ENCODE results near the gene ARHGEF16.

Gene ARHGEF16

DNA sequence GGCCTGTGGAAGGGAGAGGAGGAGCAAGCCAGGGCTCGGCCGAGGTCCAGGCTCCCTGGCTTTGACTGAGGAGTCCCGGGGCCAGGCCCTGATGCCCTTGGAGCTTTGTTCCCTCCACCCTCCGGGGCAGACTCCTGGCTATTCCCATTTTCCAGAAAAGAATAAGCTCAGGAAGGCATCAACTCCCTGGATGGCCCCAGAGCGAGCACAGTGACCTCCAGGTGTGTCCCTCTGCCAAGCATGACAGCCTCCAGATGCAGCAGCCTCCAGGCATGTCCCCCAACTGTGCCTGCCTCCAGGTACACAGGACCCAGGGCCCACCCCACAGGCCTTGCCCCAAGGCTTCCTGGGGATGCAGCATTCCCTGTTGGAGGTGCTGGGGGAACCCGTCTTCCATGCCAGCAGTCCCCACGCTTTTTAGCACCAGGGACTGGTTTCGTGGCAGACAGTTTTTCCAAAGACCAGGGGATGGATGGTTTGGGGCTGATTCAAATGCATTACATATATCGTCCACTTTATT is 15.7 kb upstream of the ARHGEF16 start:
- DNase-seq (ENCODE audit: low read depth in 2 of 2), result no peak

DNA sequence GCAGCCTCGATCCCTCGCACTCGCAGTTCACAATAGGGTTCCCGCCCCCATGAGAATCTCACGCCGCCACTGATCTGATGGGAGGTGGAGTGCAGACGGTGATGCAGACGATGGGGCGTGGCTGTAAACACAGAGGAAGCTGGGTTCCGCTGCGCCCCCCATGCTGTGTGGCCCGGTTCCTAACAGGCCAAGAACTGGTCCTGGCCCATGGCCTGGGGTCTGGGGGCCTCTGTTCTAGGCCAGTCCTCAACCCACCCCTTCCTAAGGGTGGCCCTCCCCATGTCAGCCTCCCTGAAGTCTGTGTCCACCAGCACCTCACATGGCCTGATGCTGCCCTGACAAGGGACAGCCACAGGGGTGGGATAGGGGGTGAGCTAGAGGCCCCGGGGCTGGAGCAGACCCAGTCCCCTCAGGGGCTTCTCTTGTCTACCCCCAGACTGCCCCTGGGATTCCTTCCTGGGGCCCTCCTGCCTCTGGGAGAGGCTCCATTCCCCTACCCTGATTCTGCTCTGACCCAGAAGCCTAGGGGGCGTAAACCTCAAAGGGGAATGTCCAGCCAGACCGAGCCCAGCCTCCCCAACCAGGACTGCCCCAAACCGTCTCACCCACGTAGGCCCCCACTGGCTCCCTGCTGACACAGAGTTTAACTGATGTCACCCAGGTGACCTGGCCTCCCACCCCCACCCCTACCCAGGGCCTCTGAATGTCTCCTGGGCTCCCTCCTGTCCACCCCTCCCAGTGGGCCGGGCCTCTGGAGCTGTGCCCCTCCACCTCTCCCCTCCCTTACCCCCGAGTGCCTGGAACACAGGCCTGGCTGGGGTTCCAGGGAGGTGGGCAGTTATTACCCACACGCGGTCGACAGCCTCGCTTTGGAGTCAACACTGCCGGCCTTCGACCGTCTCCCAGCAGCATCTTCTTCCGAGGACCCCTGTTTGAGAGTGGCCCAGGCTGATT is 14.8 kb upstream of the ARHGEF16 start:
- DNase-seq (ENCODE audit: low read depth in 2 of 2), result no peak

DNA sequence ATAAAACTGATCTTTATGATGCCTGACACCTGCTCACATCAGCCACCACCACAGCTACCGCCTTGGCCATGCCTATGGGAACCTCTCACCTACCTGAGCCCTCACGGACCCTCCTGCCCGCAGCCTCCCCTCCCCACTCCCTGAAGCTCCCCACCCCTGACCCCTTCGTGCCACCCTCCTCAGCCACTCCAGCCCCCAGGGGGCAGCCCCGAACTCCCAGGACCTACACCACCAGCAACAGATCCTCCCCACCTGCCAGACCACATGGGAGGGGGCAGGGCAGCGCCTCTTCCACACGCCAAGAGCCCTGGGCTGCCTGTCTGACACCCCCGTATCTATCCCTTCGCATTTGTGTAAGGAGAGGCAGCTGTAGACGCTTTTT is 14.2 kb upstream of the ARHGEF16 start:
- DNase-seq (ENCODE audit: low read depth in 2 of 2), result no peak

DNA sequence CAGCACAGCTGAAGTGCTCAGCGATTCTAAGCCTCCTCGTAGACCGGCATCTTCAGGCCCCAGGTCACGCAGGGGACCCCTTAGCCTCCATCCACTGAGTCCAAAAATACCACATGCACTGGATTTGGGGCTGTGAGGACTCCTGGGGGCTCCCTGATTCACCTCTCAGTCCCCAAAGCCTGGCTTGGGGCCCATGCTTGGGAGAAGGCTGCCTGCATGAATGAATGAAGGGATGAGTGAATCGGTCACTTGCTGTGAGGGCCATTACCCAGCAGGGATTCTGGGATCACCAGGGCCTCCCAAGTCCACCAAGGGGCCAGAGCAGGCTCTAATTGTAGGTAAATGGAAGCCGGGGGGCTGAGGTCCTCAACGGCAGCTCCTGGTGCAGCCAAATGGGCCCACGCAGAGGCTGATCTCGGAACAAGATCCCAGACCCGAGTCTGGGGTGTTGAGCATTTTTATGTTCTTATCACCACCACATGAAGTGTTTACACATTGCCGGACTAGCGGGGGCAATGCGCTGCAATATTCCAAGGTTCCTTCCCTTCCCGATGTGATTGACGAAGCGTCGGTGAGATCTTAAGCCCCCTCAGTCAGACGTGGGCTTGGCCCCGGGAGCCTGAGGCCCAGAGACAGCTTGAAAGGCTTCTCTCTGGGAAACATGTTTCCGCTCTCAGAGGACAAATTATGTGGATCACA is 13.6 kb upstream of the ARHGEF16 start:
- DNase-seq (ENCODE audit: low read depth in 2 of 2), result no peak

DNA sequence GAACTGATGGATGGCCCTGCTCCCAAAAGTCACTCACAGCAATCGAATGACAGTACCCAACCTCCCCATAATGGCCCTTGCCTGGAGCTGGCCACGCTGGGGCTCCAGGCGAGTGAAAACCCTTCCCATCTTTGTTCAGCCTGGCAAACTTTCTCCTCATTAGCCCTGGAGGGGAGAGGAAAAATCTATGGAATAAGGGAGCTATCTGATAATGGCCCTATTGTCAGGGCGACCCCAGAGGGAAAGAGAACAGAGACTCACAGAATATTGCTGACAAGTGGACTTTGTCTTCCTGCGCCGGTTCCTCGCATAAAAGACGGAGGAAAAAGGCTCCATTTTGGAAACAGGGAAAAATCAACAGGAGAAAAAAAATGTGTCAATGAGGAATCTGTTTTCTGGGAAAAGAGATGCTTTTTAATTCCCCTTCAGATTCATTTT is 13.0 kb upstream of the ARHGEF16 start:
- DNase-seq (ENCODE audit: low read depth in 2 of 2), result no peak

DNA sequence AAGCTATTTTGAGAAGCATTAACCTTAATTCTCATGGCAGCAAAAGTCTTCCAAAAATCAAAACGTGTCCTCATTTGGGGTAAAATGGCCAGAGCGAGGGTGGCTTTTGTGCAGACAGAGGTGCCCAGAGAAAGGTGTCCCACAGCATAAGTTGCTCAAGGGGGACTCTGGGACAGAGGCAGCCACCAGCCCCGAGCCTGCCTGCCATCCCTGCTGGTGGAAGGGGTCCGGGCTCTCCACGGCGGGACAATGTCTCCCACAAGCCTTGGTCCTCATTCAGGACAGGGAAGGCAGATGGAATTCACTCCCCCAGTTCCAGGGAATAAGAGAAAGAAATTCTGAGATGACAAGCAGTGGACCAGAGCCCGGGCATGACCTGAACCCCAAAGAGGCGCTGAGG is 12.6 kb upstream of the ARHGEF16 start:
- DNase-seq (ENCODE audit: low read depth in 2 of 2), result no peak

DNA sequence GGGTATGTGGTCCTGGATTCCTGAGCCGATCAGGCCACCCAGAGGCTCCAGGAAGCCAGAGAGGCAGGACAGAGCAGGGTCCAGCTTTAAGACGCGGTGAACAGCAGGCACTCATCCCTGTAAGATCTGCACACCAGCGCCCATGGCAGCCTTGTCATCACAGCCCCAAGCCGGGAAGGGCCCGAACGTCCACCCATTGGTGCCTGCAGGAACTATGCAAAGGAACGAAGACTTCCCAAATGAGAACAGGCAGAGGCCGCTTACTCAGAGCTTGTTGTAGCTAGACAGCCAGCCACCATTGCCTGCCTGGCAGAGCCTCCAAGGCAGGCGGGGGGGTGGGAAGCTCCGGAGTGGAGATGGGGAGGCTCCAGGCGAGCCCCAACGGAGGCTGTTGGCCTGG is 12.1 kb upstream of the ARHGEF16 start:
- DNase-seq (ENCODE audit: low read depth in 2 of 2), result no peak

DNA sequence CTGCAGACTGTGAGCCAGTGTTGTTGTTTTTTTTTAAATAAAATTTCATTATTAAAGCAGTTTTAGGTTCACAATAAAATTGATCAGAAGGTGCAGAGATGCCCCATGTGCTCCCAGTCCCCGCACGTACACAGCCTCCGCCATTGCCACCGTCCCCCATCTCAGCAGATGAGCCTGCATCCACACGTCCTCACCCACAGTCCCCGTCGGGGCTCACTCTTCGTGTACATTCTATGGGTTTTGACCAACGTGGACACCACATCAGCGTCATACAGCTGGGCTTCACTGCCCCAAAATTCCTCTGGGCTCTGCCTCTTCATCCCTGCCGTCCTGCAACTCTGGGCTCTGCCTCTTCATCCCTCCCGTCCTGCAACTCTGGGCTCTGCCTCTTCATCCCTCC is 11.6 kb upstream of the ARHGEF16 start:
- no peak for DNase-seq (ENCODE audit: low read depth in 2 of 2)

DNA sequence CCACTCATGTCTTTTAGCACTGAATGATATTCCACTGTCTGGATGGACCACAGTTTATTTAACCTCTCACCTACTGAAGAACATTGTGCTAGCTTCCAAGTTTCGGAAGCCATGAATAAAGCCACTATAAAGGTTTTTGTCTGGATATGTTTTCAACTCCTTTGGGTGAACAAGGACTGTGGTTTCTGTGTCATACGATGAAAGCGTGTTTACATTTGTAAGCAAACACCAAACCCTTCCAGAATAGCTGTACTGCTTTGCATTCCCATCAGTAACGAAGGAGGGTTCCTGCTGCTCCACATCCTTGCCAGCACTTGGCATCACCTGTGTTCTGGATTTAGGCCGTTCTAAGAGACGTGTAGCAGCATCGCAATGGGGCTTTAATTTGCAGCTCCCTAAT is 10.7 kb upstream of the ARHGEF16 start:
- no peak for DNase-seq (ENCODE audit: low read depth in 2 of 2)

DNA sequence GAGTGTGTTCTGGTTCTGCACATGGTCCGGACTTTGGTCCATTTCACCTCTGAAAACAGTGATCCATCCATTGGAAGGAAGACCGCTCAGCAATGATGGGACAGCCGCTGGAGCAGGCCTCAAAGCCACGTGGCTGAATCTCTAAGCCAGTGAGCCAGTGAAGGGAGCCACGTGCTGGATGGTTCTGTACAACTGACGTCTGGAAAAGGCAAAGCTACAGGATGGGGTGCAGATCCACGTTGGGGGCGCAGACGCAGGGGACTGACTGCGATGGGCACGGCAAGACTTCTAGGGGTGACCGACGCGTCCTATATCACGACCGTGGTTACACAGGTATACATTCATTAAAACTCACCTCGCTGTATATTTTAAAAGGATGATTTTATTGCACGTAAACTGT is 10.2 kb upstream of the ARHGEF16 start:
- no peak for DNase-seq (ENCODE audit: low read depth in 2 of 2)

DNA sequence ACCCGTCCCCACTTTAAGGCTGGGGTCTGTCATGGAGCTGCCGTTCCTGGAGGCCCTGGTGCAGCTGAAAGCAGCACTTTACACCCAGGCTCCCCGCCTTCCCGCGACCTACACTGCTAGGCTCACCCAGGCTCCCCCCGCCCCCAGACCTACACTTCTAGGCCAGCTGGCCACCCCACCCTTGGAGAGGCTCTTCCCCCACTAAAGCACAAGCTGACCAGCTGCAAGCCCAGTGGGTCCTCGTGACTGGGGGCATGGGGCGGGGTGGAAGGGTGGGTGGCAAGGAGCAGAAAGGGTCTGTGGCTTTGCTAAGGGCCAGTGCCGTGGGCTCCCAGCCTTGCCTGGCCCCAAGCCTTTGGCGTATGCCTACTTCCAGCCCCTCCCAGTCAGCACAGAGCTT is 9.7 kb upstream of the ARHGEF16 start:
- DNase-seq (ENCODE audit: low read depth in 2 of 2), result no peak

DNA sequence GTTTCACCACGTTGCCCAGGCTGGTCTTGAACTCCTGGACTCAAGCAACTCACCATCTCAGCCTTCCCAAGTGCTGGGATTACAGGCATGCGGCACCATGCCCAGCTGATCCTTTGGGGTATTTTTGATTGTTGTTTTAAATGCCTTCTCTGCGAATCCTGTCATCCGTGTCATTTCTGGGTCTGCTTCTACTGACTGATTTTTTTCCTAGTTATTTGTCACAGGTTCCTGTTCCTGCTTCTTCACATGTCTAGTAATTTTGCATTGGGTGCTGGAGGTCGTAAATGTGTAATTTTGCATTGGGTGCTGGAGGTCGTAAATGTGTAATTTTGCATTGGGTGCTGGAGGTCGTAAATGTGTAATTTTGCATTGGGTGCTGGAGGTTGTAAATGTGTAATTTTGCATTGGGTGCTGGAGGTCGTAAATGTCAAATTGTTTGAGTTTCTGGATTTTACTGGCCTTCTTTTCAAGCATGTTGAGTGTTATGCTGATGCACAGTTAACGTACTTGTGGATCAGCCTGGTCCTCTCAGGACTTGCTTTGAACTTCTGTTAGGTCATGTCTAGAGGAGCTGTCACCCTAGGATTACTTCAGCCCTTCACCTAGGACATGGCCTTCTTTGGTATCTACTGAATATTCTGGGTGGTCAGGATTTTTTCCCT is 4.1 kb upstream of the ARHGEF16 start:
- DNase-seq (ENCODE audit: low read depth in 2 of 2), result no peak

DNA sequence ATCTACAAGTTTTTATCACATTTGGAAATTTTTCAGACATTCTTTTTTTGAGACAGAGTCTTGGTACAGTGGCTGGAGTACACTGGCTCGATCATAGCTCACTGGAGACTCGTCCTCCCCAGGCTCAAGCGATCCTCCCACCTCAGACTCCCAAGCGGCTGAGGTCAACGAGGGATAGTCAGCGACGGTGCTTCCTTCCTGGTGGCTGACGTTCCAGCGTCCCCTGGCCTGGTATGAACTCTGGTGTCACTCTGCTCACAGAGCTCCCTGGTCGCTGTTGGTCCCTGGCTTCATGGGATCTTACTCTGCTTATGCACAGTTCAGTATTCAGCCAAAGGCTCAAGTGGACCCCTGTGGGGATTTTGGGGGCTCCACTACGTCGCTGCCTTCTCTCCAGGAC is 3.5 kb upstream of the ARHGEF16 start:
- DNase-seq (ENCODE audit: low read depth in 2 of 2), result no peak

DNA sequence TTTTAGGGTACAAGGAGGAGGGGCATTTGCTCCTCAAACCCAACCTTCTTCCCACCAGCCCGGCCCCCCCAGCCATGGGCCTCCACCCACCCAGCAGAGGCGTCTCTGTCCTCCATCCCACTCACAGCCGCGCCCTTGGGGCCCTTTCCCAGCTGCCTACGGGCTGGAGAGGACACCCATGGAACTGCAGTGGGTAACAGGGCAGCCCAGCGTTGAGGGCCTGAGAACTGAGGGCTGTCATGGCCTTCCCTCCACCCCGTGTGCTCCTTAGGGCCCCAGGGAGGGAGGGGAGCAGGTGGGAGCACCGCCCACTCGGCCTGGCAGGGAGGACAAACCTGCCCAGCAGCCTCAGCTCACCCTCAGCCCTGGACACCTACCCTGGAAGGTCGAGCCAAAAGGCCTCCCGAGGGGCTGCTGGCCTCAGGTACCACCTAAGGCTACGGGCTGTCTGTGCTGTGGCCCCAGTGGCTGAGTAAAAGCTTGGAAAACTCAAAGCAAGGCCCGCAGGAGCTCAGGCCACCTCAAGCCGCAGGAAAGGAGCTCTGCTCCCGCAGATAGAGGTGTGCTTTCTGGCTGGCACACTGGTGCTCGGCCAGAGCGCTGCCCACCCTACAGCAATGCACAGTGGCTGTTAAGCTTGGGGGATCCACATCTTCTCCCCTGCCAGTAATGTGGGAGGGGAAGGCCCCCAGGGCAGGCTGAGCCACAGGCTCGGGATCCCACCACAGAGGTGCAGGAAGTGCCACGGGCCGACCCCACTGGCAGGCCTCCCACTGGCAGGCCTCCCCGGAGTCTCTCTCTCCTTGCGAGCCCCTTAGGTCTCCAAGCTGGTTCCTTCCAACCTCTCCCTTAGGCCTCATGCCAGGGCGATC is 2.2 kb upstream of the ARHGEF16 start:
- no peak for DNase-seq (ENCODE audit: low read depth in 2 of 2)

DNA sequence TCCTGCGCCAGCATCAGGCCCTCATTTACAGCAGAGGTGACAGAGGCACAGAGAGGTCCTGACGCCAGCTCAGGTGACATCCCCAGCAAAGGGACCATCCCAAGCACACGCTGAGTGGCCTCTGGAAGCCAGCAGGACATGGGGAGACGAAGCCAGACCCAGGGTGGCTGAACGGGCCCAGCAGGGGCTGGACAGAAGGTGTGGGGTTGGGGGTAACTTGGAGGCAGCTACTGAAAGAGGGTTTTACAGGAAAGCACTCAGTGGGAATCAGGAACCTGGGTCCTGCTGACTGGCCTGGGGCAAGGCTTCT is 1.6 kb upstream of the ARHGEF16 start:
- DNase-seq (ENCODE audit: low read depth in 2 of 2), result no peak

DNA sequence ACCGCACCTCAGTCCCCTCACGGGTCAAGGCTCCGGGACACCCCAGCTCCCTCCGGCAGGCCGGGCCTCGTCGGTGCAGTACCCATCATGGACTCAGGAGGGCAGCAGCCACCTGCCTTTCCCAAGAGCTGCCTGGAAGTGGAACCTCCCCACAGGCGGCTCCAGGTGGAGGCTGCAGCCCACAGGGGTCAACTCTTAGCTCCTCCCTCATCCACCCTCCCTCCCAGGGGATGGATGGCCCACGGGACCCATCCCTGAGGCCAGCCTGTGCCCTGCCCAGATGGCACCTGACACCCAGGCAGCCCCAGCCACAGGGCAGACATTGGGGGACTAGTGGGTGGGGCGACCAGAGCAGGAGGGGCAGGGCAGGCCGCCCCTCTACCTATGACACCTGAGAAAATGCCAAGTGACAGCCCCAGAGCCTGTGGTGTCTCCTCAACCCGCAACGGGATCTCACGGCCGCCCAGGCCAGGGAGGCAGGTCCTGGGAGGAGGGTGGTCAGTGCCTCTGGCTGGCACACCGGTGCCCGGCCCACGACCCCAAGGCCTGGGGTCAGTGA is 1.2 kb upstream of the ARHGEF16 start:
- DNase-seq (ENCODE audit: low read depth in 2 of 2), result peak; percentile 55

DNA sequence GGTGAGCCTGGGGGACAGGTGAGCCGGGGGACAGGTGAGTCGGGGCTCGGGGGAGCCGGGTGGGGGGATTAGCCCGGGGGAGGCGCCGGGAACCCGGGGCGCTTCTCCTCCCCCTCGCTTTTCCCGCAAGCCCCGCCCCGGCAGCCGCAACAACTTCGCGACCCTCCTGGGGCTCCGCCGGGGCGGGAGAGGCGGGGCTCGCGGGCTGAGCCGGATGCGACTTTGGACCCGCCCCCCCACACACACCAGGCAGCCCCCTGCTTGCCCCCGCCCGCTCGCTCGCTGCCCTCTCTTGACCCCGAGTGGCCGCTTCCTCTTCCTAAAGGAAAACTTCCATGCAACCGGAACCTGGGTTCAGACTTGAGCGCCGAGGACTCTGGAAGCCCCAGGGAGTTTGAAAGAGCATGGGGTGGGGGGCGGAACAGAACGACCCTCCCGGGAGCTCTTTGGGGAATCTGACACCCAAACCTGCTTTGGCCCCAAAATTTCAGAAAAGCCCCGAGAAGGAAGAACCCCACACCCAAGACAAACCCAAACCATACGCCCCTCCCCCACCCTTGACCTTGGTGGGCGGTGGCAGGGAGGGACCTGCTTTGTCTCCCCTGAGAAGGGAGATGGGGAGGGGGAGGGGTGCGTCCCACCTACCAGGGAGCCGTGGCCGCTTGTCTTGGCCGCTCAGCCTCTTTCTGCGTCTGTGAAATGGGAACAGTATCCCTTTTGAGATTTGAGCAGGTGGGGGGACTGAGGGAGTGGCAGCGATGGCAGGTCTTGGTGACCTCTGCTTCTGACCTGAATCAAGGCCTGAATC is 550 bp downstream of the ARHGEF16 start:
- no peak for DNase-seq (ENCODE audit: low read depth in 2 of 2)

DNA sequence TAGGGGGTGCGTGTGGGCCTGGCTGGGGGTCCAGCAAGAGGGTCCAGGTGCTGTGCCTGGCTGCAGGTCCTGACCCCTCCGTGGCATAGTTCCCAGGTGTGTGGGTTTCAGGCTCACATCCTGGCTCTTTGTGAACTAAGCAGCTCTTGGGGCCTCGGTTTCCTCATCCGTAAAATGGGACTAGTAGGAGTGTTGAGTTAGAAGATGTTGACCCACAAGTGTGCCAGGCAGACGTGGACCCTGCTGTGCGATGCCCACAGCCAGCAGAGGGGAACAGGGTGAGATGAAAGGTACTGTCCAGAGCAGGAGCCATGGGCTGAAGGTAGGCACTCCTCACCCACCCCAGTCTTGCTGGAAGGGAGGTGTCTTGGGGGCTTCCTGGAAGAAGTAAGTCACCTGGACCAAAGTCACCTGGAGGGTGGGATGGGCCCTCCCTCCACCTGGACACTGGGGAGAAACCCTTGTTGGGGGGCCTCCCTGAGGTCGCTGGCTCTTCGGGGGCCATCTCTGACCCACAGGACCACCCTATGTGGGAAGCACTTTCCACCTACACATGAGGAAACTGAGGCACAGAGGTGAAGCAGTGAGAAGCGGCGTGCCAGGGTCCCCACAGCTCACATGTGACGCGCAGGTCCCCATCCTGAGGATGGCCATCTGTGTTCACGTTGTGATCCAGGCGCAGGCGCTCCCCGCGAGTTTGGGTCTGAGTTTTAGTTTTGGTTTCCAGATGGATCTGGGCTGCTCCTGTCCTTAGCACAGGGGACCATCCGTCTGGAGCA is 1.4 kb downstream of the ARHGEF16 start:
- no peak for DNase-seq (ENCODE audit: low read depth in 2 of 2)

DNA sequence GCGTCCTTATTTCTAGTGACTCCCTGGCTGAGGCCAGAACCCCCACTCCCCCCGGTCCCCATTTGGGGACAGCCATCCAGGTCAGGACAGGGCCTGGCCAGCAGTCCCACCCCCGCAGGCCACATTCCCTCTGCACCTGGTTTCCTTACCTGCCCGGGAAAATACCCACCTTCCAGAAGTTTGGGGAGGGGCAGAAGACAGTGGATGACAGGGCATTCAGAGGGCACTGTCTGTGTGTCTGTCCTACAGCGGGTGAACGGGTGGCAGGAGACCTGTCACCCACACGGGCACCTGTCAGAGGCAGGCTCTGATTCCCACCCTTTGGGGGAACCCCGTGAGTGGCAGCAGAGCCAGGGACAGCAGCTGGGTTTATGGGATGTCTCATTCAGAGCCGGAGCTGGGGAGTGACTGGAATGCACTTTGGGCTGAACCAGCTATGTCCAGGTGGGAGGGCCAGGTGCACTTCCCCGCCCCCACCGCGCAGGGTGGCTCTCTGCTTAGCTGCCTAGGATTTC is 2.0 kb downstream of the ARHGEF16 start:
- no peak for DNase-seq (ENCODE audit: low read depth in 2 of 2)
